NCI-H1417 treated with DMSO at 0.1 percent for 48 hours (cell line): ENCODE measurements around the gene IRX2.

Experiments
- DNase-seq: peaks from one replicate; lab custom pipeline; 2025; lab: John Stamatoyannopoulos, UW

The IRX2 gene

DNA sequence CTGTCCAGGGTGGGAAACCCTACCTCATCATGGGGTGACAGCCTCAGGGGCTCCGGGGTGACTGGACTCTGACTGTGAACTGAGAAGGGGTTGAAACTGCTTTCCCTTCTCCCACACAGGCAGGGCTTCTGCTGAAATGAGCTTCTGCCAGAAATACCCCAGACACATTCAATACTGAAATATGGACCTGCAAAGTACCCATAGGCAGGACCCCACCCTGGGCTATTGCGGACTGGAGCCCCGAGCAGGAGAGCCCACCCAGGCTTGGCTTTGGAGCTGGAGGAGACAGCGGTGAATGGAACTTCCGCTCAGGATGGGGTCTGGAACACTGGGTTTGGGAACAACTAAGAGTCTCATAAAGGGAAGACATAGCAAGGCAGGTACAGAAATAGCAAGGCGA, 37.5 kb downstream of the IRX2 start:
- no peak for DNase-seq

DNA sequence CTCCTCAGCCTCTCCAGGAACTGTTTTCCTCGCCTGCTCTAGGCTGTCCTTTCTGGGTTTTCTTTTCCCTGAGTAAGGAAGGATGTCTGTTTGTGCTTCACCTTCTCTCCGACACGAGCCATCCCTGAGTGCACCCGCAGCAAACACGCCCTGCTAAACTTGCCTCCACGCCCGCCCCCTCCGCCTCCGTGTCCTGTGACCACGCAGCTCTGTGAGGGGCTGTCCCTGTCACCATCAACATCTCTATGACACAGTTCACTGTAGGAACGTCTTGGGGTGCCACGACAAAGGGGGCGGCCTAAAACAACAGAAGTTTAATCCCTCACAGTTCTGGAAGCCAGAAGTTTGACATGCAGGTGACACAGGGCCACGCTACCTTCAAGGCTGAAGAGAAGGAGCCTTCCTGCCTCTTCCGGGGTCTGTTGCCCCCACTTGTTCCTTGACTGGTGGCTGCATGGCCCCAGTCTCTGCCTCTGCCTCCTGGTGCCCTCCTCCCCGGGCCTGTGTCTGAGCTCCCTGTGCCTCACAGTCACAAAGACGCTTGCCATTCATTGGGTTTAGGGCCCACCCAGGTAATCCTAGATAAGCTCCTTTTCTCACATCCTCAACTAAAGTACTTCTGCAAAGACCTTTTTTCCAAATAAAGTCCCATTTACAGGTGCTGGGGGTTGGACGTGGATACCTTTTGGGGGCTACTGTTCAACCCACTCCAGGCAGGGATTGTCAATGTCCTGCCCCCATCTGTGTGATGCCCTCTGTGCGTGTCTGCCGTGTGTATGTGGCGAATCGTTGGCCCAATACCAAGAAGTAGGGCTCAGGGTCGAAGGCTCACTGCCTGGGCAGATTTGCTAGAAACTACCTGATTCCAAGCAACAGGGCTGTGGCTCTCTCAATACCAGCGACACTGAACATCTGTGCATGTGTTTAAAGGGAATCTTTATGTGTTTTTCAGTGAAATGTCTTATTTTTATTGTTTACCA, 39.7 kb downstream of the IRX2 start:
- no peak for DNase-seq

DNA sequence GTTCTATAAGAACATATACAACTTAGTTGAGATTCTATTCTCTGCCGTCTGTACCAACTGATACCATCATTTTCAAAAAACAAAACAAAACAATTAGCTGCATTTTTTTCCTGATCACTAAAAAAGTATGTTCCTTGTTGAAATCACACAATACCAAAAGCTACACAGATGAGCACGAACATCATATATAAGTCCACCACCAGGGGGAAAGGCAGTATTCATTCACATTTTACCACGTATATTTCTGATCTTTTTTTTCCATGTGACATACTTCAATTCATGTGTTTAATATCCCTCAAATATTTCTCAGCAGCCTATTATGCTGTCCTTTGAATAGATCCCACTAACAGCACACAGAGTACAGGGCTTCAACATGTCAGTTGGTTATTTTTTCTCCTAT, 40.6 kb downstream of the IRX2 start:
- DNase-seq = no peak

DNA sequence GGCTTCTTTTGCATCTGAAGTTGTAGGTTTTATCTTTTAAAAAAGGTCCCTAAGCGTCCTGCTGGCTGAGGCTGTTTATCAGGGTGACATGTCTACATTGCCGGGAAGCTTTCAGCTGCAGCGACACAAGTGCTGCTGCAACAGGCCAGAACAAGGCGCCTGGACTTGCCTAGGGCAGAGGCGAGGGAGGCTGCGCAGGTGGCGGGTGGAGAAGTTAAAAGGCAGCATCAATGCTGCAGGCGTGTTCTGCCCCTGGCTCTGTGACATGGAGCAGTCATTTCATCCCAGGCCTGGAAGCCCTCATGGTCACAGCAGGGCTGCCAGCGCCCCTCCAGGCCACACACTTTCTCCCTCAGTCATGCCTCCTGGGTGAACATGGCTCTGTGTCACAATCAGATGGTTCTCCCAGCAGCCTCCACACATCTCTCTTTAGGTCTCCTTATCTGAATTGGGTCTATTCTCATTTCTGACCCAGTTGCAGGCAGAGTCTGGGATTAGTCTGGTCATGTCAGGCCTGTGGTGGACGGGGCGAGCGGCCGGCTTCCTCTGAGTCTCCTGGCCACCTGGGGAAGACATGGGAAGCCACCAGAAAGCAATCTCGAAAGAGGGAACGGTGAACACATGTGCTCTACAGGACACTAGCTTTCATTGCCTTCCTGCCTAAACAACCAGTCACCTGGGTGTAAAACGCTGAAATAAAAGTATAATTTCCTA, 41.3 kb downstream of the IRX2 start:
- no peak for DNase-seq

DNA sequence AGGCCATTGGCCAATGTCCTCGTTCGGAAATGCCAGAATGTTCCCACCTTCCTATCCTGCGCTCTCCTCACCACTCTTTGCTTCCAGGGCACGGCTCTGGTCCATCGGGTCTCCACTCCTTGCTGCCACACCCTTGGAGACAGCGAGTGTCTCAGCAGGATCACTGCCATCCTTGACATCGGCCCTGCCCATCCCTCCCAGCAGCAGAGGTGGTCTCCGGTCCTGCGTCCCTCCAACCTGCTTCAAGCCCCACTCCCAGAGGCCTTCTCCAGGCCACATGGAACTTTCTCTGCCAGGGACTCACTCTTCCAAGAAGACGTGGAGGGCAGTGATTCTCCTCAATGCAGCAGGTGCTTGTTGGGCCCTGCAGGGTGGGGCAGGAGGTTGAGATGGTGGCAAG, 42.7 kb downstream of the IRX2 start:
- DNase-seq = no peak

DNA sequence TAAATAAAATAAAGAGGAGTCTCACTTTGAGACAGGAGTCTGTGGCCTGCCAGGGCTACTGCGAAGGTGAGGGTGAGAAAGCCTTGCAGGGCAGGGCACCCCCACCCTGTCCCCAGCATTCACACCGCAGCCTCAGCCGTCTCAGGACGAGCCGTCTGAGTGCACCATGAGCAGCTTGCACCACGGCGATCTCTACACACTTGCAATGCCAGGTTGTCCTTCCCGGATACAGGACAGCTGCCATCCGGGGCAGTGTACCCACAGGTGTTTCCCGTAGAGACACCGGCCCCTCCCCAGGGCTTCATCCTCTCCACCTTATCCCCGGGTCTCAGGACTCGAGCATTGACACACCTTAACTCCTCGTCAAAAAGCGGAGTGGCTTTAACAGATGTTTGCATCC, 43.3 kb downstream of the IRX2 start:
- DNase-seq = no peak

DNA sequence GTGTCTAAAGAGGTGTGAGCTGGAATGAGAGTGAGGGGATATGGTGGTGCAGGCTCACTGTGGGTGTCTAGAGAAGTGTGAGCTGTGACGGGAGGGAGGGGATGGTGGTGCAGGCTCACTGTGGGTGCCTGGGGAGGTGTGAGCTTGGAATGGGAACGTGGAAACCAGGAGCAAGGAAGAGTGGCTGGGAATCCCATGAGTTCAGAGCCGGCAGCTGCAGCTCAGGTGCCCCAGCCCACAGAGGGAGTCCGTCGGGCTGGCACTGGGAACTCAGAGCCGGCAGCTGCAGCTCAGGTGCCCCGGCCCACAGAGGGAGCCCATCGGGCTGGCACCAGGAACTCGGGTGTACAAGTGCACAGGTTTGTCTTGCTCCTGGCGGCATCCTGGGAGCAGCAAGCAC, 45.6 kb downstream of the IRX2 start:
- no peak for DNase-seq

DNA sequence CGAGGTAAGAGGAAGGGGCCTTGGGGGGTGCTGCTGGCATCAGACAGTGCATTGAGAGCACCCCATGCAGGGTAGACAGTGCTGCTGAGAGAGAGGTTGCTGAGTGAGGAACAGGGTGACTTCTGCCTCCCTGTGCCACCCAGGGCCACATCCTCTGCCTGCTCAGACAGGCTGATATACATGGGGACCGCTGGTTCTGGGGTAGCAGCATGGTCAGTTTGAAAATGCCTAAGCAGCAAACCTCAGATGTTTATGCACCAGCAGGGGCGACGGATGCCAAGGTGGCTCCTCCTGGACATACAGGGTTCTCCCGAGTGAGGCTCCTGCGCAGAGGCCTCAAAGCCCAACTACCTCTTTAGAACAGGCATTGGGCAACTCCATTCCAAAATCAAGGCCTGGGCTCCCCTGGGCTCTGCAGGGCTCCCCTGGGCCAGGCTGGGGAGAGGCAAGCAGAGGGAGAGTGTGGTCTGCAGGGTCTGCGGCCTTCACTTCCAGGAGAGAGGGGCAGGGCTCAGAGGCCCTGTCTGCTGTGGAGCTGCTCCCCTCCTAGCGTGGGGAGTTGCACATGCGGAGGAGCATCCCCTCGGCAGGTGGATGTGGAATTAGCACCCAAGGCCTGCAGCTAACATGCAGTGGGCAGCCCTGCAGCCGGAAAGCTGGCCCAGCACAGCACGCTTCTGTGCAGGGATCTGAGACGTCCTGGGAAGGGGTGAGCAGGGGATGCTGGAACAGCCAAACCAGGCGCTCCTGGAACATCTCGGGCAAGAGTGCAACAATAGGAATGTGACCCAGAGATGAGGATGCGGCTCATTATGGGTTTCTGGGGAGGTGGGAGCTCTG, 46.5 kb downstream of the IRX2 start:
- no peak for DNase-seq

DNA sequence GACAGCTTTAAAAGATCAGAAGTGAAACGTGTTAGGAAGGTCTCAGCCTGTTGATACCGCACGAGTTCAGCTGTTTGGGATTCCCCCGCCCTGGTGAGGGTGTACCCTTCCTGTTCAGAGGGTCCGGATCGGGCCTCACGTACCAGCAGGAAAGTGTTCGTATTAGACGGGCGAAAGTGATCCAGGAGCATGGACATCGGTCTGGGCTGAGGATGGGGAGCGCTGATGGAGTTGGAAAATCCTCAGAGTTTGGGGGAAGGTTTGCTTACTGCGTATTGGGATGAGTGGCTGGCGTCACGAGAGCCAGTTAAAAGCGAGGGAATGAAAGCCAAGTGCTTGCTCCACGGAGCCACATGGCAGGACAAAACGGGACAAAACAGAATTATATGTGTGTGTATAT, 47.4 kb downstream of the IRX2 start:
- no peak for DNase-seq

DNA sequence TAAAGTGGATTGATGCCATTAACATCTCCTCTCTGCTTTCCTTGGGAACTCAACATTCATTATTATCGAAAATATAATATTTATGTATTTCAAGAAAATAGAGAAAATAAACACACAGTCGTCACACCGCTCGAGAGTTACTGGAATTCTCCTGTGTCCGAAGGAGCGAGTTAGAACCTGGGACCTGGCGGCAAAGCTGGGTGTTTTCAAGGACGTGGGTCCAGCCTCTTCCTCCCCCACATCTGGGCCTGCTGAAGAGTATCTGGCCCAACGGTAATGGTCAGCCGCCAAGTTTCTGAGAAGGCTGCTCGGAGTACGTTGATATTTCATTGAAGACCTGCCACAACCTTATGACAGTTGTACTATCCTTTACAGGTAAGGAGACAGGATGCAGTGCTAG, 47.9 kb downstream of the IRX2 start:
- no peak for DNase-seq

DNA sequence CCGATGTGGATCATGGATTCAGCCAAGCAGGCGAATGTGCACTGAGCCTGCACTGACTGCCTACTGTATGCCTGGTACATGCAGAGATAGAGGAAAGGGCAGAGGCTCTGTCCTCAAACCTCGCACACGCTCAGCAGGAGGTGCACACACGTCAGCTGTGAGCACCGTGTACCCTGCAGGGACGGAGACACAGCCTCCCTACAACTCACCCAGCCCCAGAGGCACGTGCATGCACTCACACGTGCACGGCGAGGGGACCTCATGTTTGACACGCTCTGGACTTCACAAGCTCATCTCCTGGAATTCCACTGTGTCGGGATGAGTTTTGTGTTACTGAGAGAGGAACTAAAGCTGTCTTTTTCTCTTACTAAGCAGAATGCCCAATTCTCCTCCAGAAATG, 48.4 kb downstream of the IRX2 start:
- no peak for DNase-seq

DNA sequence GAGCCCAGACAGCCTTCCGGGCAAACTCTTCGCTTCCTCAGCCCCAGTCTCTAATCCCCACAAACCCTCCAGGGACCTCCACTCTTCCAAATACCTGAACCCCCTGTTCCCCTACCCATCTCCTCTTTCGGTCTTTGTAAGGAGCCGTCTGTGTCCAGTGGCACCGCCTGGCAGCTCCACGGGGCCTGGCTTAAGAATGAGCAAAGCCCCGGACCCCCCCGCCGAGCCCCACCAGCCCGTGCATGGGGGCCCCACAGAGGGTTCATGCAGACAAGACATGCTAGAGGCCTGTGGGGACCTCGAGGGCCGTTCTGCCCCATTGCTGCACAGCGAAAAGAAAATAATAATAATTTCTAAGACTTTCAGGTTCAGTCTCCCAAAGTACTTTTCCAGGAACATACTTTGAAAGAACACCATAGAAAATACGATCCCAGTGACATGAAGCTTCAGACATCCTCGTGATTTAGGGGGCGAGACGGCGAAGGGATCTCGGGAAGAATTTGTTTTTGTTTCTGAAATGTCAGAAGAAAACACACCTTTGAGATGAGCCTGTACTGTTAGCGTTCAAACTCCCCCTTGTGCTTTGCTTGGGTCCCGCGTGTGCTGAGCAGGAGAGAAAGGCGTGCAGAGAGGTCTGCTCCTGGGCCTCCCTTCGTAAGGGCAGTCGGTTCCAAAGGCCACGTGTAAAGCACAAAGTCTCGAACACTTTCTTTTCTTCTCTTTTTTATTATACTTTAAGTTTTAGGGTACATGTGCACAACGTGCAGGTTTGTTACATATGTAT, 49.2 kb downstream of the IRX2 start:
- no peak for DNase-seq

DNA sequence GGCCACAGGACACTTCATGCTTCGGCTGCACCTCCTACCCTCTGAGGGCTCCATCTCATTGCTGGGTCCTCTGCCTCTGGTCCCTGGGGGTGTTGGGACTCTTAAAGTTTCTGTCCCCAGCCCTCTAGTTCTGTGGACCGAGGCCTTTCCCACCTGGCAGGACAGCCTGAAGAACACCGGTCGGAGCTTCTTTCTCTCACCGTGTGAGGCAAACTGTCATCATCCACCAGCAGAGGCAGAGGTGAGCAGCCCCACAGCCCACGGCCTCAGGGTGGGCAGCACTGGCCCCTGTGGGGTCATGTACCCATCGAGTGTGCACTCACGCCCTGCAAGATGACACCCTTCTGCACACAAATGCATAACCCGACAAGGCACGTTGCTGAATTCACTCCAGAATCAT, 49.9 kb downstream of the IRX2 start:
- DNase-seq = no peak

DNA sequence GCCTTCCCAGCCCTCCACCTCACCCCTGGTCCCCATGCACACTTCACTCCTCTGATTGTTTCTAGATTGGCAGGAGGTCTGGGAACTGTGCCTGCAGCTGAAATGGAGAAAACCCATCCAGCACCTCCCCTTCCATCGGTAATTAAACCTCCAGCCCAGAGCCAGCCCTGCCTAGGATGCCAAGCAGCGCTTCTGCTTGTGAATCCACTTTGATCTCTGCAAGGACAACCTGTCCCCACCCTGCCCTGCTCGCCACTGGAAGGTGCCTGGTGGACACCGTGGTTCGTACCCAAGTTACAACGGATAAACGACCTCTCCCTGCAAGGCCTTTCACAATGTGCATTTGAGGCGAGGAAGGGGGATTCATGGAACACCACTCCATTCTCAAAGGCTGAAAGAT, 50.6 kb downstream of the IRX2 start:
- DNase-seq = no peak

DNA sequence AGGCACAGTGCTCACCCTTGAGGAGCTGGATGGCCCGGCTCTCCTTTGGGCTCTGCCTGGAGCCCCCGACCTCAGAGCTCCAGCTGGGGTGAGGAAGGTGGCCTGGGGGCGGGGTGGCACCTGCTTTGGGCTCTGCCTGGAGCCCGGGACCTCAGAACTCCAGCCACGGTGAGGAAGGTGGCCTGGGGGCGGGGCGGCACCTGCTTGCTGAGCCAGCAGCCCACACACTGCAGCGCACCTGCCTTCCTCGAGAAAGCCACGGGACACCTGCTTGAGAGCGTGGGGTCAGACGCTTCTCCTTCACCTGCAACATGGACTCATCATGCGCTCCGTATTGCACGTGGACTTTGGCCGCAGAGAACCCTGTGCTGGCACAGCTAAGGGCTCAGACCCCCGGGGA, 51.8 kb downstream of the IRX2 start:
- DNase-seq = no peak

DNA sequence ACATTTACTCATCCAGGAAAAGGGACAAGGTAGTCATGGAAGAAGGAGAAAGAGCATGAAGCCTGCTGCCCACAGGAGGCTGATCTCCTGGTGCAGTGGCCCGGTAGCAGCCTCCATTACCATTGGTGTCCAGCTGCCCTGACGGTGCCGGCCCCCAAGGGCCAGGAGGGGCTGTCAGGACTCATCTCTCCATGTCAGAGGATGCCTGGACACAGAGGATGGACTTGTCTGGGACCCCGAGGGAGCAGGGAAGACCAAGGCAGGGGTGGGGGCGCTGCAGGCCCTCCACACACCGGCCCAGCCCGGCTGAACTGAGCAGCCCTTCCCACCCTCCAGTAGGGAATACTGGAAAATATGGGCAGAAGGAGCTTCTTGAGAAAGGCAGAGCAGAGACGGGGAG, 52.2 kb downstream of the IRX2 start:
- no peak for DNase-seq

DNA sequence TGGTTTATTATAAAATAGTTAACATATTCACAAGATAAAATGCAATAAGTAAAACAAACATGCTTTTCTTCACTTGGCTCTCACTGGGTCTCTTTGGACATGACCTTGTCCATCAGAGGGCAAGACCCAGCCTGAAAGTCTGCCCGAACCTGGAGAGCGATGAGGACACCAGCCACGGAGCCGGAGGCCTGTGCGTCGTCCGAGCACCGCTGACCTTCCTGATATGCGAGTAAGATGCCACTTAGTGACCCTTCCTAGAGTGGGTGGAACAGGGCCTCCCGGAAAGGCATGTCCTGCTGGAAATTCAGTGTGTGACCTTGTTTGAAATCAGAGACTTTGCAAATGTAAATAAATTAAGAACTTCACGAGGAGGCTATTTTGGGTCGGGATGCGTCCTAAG, 52.9 kb downstream of the IRX2 start:
- DNase-seq = no peak

DNA sequence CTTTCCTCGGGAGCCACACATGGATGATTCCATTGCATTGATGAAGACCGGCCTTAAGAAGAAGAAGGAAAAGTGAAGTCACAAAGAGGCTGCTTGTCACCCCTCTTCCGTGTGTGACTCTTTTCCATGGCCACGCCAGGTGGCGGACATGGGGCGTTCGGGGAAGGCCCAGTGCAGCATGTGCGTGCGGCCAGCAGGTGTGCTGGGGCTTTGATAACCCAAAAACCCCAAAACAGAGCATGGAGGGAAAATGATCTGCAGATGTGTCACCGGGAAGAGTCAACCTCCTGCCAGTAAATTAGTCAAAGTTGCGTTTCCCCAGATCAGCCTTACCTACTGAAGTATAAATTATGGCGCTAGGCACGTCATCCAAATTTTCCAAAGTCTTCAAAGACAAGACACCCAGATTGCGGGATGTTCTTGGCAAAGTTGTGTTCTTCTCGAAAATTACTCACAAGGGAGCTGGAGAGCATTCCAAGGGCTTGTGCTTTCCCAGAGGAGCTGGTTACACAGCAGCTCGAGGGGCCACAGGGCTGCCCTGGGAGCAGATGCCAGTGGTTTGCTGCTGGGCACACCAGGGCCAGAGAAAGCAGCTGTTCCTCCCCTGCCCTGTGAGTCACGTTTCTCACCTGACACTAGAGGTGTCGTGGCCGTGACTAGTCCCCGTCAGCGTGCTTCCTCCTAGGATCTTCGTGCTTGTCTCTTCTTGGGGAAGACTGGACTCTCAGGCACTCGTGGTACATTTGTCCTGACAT, 53.9 kb downstream of the IRX2 start:
- no peak for DNase-seq

DNA sequence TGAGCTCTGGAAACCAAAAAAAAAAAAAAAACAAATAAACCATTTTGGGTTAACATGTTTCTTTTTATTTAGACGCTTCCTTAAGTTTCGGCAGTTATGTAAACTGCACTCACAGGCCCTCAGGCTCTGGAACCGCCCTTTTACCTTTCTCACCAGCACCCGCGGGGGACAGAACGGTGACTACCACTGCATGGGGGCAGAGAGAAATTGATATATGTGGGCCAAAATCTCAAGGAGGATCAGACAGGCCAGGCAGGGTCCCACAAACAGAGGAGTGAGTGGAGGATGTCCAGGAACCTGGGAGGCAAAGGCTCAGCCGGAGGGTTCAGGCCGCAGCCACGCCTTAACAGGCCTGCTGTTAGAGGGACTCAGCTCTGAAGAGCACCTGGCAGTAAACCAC, 54.4 kb downstream of the IRX2 start:
- DNase-seq = no peak
